Airway epithelial cell (primary cell): ENCODE measurements around the gene GAGE12C. TPM values are rescaled to one million over a fixed set of nuclear protein-coding genes. Genes with fewer than 3 reads are reported as not detected.

Experiments
- total RNA-seq: library from RNA; depleted of rRNA; stranded (reverse); fragments of >200 nt; gene quantifications from 2 replicates; pipeline ENCODE4 v1.2.3, GENCODE V29; 2015

Gene GAGE12C
- total RNA-seq = not detected in 2 replicates

GRCh38 chrX:49531877-49532276, at the start of gene GAGE12C:
Gene GAGE12C, plus strand, starts transcription at chrX:49532177. Its CDS starts 1,155 bp downstream, at chrX:49533332.

GRCh38 chrX:49541433-49541832, 9.5 kb downstream of the GAGE12C start, which contains the start of gene GAGE12D:
Gene GAGE12D, plus strand, starts transcription at chrX:49541733. Its CDS starts 1,155 bp downstream, at chrX:49542888.

GRCh38 chrX:49550989-49551388, 19.0 kb downstream of the GAGE12C start, which contains the start of gene GAGE12E:
Gene GAGE12E, plus strand, starts transcription at chrX:49551289. Its CDS starts 1,155 bp downstream, at chrX:49552444.

GRCh38 chrX:49560542-49560941, 28.6 kb downstream of the GAGE12C start, which contains the start of gene GAGE12F:
Gene GAGE12F, plus strand, starts transcription at chrX:49560842. Its CDS starts 1,155 bp downstream, at chrX:49561997.

GRCh38 chrX:49570100-49570499, 38.1 kb downstream of the GAGE12C start, which contains the start of gene GAGE12G:
Gene GAGE12G, plus strand, starts transcription at chrX:49570400. Its CDS starts 1,155 bp downstream, at chrX:49571555.

GRCh38 chrX:49579649-49580048, 47.7 kb downstream of the GAGE12C start, which contains the start of gene GAGE12H:
Gene GAGE12H, plus strand, starts transcription at chrX:49579949. Its CDS starts 1,155 bp downstream, at chrX:49581104.

Other genes starting within 250 kb of the GAGE12C start
- gene GAGE10, start 228.5 kb upstream of the GAGE12C start, total RNA-seq = not detected in 2 replicates
- not detected in 2 replicates for gene GAGE12J, start 210.1 kb upstream of the GAGE12C start, total RNA-seq
- gene GAGE13, start 200.6 kb upstream of the GAGE12C start, total RNA-seq = not detected in 2 replicates
- not detected in 2 replicates for gene GAGE12D, start 9.6 kb downstream of the GAGE12C start, total RNA-seq
- not detected in 2 replicates for gene GAGE12E, start 19.1 kb downstream of the GAGE12C start, total RNA-seq
- gene GAGE12F, start 28.7 kb downstream of the GAGE12C start, total RNA-seq = not detected in 2 replicates
- gene GAGE12G, start 38.2 kb downstream of the GAGE12C start, total RNA-seq = not detected in 2 replicates
- gene GAGE12H, start 47.8 kb downstream of the GAGE12C start, total RNA-seq = not detected in 2 replicates
- not detected in 2 replicates for gene GAGE2A, start 57.3 kb downstream of the GAGE12C start, total RNA-seq
- gene GAGE1, start 66.8 kb downstream of the GAGE12C start, total RNA-seq = not detected in 2 replicates
- not detected in 2 replicates for gene PAGE1, start 163.8 kb downstream of the GAGE12C start, total RNA-seq